Hepatocyte (in vitro differentiated cells): ENCODE data around the gene GDA. TPM values are rescaled to one million over a fixed set of nuclear protein-coding genes. Genes with fewer than 3 reads are reported as not detected.

ENCODE experiments used
- DNase-seq: peaks from one replicate; pipeline ENCODE4 v3.0.0-alpha.2; 2016; ENCODE audit warnings: low spot score
- H2AFZ ChIP-seq: fragments of 200-600 bp; sonication (generic); 2 replicates; pipeline ENCODE4 v1.6.0; 2016; ENCODE audit warnings: antibody characterized with exemption, mild to moderate bottlenecking
- H3K27ac ChIP-seq: fragments of 200-600 bp; sonication (generic); 2 replicates; pipeline ENCODE4 v1.5.1; 2016; ENCODE audit warnings: mild to moderate bottlenecking
- H3K27me3 ChIP-seq: fragments of 200-600 bp; sonication (generic); 2 replicates; pipeline ENCODE4 v1.6.1; 2016
- H3K36me3 ChIP-seq: fragments of 200-600 bp; sonication (generic); replicated peaks from 2 replicates; pipeline ENCODE4 v1.5.1; 2016; ENCODE audit warnings: low read depth; ENCODE audit not compliant: insufficient read depth
- H3K4me1 ChIP-seq: fragments of 200-600 bp; sonication (generic); 2 replicates; pipeline ENCODE4 v1.5.1; 2016; ENCODE audit warnings: mild to moderate bottlenecking, moderate library complexity; ENCODE audit not compliant: insufficient read depth
- H3K4me2 ChIP-seq: fragments of 200-600 bp; sonication (generic); 2 replicates; pipeline ENCODE4 v1.6.0; 2016
- H3K4me3 ChIP-seq: fragments of 200-600 bp; sonication (generic); 2 replicates; pipeline ENCODE4 v1.5.1; 2016; ENCODE audit warnings: mild to moderate bottlenecking
- H3K79me2 ChIP-seq: fragments of 200-600 bp; sonication (generic); 2 replicates; pipeline ENCODE4 v1.6.0; 2017; ENCODE audit warnings: mild to moderate bottlenecking
- H3K9me2 ChIP-seq: fragments of 200-600 bp; sonication (generic); replicated peaks from 2 replicates; pipeline ENCODE4 v1.6.0; 2017; ENCODE audit warnings: mild to moderate bottlenecking; ENCODE audit not compliant: insufficient read depth
- H3K9me3 ChIP-seq: fragments of 200-600 bp; sonication (generic); 2 replicates; pipeline ENCODE4 v1.5.1; 2016; ENCODE audit warnings: low read depth, mild to moderate bottlenecking
- H4K20me1 ChIP-seq: fragments of 200-600 bp; sonication (generic); 2 replicates; pipeline ENCODE4 v1.6.0; 2016; ENCODE audit warnings: mild to moderate bottlenecking; ENCODE audit not compliant: insufficient read depth, poor library complexity, severe bottlenecking
- CTCF ChIP-seq: fragments of 200-600 bp; sonication (generic); IDR thresholded peaks from 2 replicates; pipeline ENCODE4 v1.5.1; 2016; ENCODE audit warnings: antibody characterized with exemption, mild to moderate bottlenecking; ENCODE audit not compliant: poor library complexity
- EZH2 ChIP-seq: fragments of 200-600 bp; sonication (generic); IDR thresholded peaks from 2 replicates; pipeline ENCODE4 v1.6.1; 2016; ENCODE audit warnings: antibody characterized with exemption, mild to moderate bottlenecking, borderline replicate concordance
- EZH2phosphoT487 ChIP-seq: fragments of 200-600 bp; sonication (generic); IDR thresholded peaks from one replicate; pipeline ENCODE4 v1.6.1; 2018; ENCODE audit warnings: antibody characterized with exemption, mild to moderate bottlenecking, low read depth, moderate library complexity; ENCODE audit not compliant: unreplicated experiment, severe bottlenecking
- WGBS: methylation state at CpG from one replicate; pipeline ENCODE4 v1.1.6; 2016; ENCODE audit warnings: low lambda C conversion rate; ENCODE audit errors: missing lambda C conversion rate; 5-methylcytosine and 5-hydroxymethylcytosine counted together
- polyA plus RNA-seq: library from polyadenylated mRNA; unstranded; fragments of >200 nt; fragmentation: Nextera tagmentation; extraction: Ambion mirVana; gene quantifications from 2 replicates; pipeline ENCODE4 v1.2.1, GENCODE V29; 2016
- total RNA-seq: library from RNA; depleted of rRNA; stranded (reverse); fragments of >200 nt; gene quantifications from 2 replicates; pipeline ENCODE4 v1.2.3, GENCODE V29; 2014

GDA gene
- total and polyA plus RNA-seq, 2 experiments from 2014 or later: 14.4 to 23.6 TPM

GRCh38 chr9:72203205-72203803 is 54.1 kb downstream of the GDA start:
- H3K36me3 ChIP-seq: no peaks in the 10 kb centered on the region

DNA sequence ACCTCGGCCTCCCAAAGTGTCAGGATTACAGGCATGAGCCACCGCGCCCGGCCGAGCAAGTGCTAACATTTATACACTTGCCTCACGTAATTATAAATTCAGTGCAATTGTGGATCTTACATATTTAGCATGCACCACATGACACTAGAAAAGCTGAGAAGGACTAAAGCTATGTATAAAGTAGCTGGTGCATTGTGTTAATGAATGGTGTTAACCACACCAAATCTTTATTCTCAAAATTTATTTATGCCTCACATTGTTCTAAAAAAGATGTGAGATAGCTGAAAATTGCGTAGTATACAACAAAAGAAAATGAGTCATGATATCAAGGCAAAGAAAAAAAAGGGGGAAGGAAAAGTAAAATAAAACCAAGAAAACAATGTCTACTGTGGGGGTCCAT is 54.8 kb downstream of the GDA start:
- no peak overlapping the region for H3K4me2 ChIP-seq
- H3K27ac ChIP-seq: no peak overlapping the region
- no peak overlapping the region for H2AFZ ChIP-seq
- H4K20me1 ChIP-seq: no peaks in the 10 kb centered on the region
- no peaks in the 10 kb centered on the region for H3K9me2 ChIP-seq
- H3K4me1 ChIP-seq: no peaks in the 10 kb centered on the region
- no peak for DNase-seq
- H3K27me3 ChIP-seq: no peaks in the 10 kb centered on the region
- H3K9me3 ChIP-seq: no peaks in the 10 kb centered on the region
- 91% methylated on average over 7 of the region's 7 CpGs for WGBS
- no peaks in the 10 kb centered on the region for H3K79me2 ChIP-seq
- no peaks in the 10 kb centered on the region for H3K36me3 ChIP-seq
- no peak for TF ChIP-seq EZH2
- no peak for TF ChIP-seq EZH2phosphoT487
- TF ChIP-seq CTCF: no peak
- no peak overlapping the region for H3K4me3 ChIP-seq

More at GRCh38 chr9:72203205-72203803, 54.1 kb downstream of the GDA start:
- no peaks in the 10 kb centered on the region for H3K79me2 ChIP-seq
- DNase-seq: peak; percentile 64
- H3K27me3 ChIP-seq: no peaks in the 10 kb centered on the region
- H3K9me2 ChIP-seq: no peaks in the 10 kb centered on the region
- H3K9me3 ChIP-seq: no peaks in the 10 kb centered on the region
- no peak overlapping the region for H3K4me3 ChIP-seq
- no peak overlapping the region for H2AFZ ChIP-seq
- TF ChIP-seq CTCF: peak; percentile 48
- TF ChIP-seq EZH2: no peak
- no peak for TF ChIP-seq EZH2phosphoT487
- H3K27ac ChIP-seq: no peak overlapping the region
- H3K4me2 ChIP-seq: no peak overlapping the region
- WGBS: 70% methylated on average over 3 of the region's 3 CpGs
- H3K4me1 ChIP-seq: no peaks in the 10 kb centered on the region
- no peaks in the 10 kb centered on the region for H4K20me1 ChIP-seq

GRCh38 chr9:72205513-72205912 is 56.3 kb downstream of the GDA start:
- DNase-seq: no peak
- no peak for TF ChIP-seq EZH2
- TF ChIP-seq CTCF: no peak
- no peak for TF ChIP-seq EZH2phosphoT487
- no peaks in the 10 kb centered on the region for H3K36me3 ChIP-seq
- no peak overlapping the region for H3K4me2 ChIP-seq
- H2AFZ ChIP-seq: no peak overlapping the region
- H3K9me2 ChIP-seq: no peaks in the 10 kb centered on the region
- H3K27ac ChIP-seq: no peak overlapping the region
- H3K27me3 ChIP-seq: no peaks in the 10 kb centered on the region
- H3K9me3 ChIP-seq: no peaks in the 10 kb centered on the region
- H4K20me1 ChIP-seq: no peaks in the 10 kb centered on the region
- H3K79me2 ChIP-seq: no peaks in the 10 kb centered on the region
- no peak overlapping the region for H3K4me3 ChIP-seq
- no peaks in the 10 kb centered on the region for H3K4me1 ChIP-seq

DNA sequence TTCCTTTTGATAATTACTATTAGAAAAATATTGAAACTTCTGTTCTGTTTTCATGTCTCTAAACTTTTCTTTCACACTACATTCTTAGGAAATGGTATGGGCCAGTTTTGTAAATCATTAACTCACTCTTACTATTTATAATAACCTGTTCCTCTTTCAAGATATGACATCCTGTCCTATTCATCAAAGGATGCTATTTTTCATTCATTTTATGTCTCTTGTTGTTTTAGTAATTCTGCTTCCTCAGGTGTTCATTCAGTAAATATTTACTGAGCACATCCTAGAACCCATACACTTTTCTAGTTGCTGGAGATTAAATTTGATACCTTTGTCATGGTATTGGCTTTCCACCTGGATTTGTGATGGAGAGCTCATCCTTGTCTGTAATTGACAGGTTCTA is 58.0 kb downstream of the GDA start:
- H3K4me1 ChIP-seq: no peaks in the 10 kb centered on the region
- H3K36me3 ChIP-seq: no peaks in the 10 kb centered on the region
- no peaks in the 10 kb centered on the region for H3K79me2 ChIP-seq
- no peaks in the 10 kb centered on the region for H3K9me3 ChIP-seq
- H3K9me2 ChIP-seq: no peaks in the 10 kb centered on the region
- DNase-seq: no peak
- no peak overlapping the region for H2AFZ ChIP-seq
- H4K20me1 ChIP-seq: no peaks in the 10 kb centered on the region
- no peak overlapping the region for H3K4me3 ChIP-seq
- H3K27me3 ChIP-seq: no peaks in the 10 kb centered on the region
- no peak overlapping the region for H3K4me2 ChIP-seq
- no peak overlapping the region for H3K27ac ChIP-seq
- TF ChIP-seq EZH2: no peak
- TF ChIP-seq EZH2phosphoT487: no peak
- no peak for TF ChIP-seq CTCF
